ENCODE results near the gene MYO9A.
"Not testable (repeated sequence)": the region's sequence is repeated elsewhere in the genome, so short reads cannot be mapped to it uniquely, and the experiment has no call there.

Gene MYO9A

DNA sequence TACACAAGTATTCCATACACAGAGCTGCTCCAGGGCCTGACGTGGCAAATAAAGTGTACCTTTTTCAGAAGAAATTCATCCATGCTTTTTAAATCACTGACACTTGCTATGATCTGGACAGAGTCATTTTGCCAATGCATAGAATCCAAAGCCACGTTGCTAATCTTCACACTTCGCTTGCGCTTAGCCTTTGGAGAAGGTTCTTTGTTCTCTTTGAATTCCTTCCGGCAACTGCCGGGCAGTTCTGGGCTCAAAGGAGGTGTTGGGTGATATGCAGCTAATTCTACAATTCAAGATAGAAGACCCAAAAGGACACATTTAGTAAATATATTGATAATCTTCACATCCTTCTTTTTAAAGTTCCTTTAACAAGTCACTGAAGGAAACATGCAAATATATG is 237.7 kb downstream of the MYO9A start:
- DNase-seq (ENCODE audit: low spot score) (no peak), FAIRE-seq (no peak)

GRCh38 chr15:71874245-71874644 is 243.7 kb downstream of the MYO9A start:
- DNase-seq (ENCODE audit: low spot score) (no peak), FAIRE-seq (no peak)

DNA sequence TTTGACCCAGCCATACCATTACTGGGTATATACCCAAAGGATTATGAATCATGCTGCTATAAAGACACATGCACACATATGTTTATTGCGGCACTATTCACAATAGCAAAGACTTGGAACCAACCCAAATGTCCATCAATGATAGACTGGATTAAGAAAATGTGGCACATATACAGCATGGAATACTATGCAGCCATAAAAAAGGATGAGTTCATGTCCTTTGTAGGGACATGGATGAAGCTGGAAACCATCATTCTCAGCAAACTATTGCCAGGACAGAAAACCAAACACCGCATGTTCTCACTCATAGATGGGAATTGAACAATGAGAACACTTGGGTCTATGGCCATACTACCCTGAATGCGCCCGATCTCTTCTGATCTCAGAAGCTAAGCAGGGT is 259.7 kb downstream of the MYO9A start:
- FAIRE-seq: not testable (repeated sequence)

DNA sequence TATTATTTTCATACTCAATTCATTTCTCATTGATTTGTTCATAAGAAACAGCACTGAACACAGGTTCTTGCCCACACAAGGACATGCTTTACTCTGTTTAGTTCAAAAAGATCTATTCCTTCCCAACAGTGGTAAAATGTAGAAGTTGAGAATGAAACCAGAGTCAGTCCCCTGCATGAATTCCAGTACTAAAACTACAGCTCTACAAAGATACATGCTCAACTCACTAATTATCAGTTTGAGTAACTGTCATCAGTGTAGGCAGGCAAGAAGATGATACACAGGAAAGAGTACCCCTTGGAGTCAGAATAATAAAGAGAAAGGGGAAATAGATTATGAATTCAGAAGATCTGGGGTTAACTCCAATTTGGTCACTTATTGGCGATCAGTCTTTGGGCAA is 264.4 kb downstream of the MYO9A start:
- DNase-seq (ENCODE audit: low spot score) (no peak), FAIRE-seq (no peak)

More for the DNA sequence above, 259.7 kb downstream of the MYO9A start:
- DNase-seq (ENCODE audit: low spot score): not testable (repeated sequence)

DNA sequence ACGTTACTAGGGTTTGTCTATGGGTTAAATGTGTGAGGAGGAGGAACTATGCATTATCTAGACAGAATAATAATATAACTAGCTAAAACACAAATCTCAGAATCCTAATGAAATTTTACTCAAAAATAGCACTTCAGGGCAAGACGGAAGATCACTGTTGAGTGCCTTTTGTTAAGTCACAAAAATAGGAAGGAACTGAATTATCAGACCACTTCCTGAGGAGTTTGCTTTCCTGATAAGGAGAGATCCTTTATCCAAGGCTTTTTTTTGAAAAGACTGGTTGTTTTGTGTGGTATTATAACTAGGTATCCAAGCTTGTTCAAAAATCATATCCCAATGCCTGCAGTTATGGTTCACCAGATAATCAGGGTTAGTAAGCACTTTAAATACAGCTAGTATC is 273.0 kb downstream of the MYO9A start:
- DNase-seq (ENCODE audit: low spot score) (no peak), FAIRE-seq (no peak)

- no peak for DNase-seq (ENCODE audit: low spot score)
- FAIRE-seq: no peak
Measured at GRCh38 chr15:71841563-71841962, 276.4 kb downstream of the MYO9A start.

DNA sequence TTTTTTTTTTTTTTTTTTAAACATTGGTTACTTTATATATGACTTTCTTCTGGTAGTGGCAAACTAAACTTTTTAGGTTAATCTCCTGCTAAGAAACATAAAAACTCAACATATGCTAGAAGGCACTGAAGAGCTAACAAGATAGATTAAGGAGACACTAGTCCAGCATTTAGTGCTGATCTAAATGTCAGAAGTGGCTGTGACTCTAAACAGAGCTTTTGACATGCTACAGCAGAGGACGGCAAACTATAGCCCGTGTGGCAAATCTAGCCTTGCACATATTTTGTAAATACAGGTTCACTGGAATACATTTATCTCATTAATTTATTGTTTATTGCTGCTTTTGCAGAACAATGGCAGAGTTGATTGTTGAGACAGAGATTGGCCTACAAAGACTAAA is 287.0 kb downstream of the MYO9A start:
- no peak for DNase-seq (ENCODE audit: low spot score)
- FAIRE-seq: no peak

GRCh38 chr15:71826196-71826595 is 291.8 kb downstream of the MYO9A start:
- no peak for DNase-seq (ENCODE audit: low spot score)
- FAIRE-seq: no peak

GRCh38 chr15:71825021-71825730 is 292.8 kb downstream of the MYO9A start:
- DNase-seq (ENCODE audit: low spot score) (no peak), FAIRE-seq (no peak)

GRCh38 chr15:71823801-71824200 is 294.1 kb downstream of the MYO9A start:
- FAIRE-seq: no peak

DNA sequence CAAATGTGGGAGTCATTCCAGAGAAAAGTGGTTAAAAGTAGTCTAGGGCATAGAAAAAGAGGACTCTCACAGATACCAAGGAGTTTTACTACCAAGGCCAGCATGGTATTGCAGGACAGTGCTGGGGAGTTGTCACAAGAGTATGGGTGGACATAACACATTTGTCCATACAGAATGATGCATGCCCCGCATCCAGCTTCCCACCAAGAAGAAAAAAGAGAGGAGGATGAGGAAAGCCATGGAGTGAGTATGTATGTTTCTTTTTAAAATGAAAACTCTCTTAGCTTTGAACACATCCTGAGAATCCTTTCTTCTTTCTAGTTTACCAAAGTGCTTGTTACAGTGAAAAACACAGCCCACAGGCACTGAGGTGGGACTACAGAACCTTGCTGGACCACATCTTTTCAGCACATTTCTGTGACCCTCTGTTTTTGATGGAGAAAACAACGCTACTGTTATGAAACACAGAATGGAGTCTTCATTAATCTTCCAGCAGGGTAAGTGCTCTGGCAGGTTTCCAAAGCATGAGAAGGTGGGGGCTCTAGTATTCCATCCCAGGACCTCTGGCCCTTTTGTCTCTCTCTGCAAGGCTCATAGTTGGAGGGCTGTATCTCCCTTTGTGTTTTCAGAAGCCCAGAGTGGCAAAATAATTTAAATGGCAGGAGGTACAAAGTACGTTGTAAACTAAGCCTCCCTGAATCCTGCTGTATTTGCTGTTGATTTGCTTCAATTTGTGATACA is 294.9 kb downstream of the MYO9A start:
- no peak for FAIRE-seq
- no peak for DNase-seq (ENCODE audit: low spot score)

More at GRCh38 chr15:71823801-71824200, 294.1 kb downstream of the MYO9A start:
- DNase-seq (ENCODE audit: low spot score): no peak

- no peak for FAIRE-seq
Measured at GRCh38 chr15:71821547-71822129, 296.3 kb downstream of the MYO9A start.

DNA sequence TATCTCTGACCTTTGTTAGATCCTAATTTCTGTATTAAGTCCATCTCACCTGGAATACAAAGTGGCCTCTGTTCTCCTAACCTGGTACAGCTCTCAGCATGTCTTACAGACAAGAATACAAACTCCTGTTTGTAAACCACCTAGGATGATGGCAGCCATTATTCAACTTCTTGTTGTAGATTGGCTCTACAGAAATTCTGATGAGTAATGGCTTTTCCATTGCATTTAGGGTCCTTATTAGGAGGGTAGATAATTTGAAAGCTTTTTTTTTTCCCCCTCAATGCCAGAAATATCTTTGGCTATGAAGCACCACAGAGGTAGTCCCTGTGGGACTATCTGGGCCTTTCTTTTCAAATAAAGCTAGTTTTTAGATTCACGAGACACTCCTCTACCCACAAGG is 297.8 kb downstream of the MYO9A start:
- DNase-seq (ENCODE audit: low spot score) (no peak), FAIRE-seq (no peak)

More at GRCh38 chr15:71821547-71822129, 296.3 kb downstream of the MYO9A start:
- no peak for DNase-seq (ENCODE audit: low spot score)

- no peak for FAIRE-seq
- DNase-seq (ENCODE audit: low spot score): no peak
Measured at GRCh38 chr15:71817351-71817750, 300.6 kb downstream of the MYO9A start.

- no peak for FAIRE-seq
- DNase-seq (ENCODE audit: low spot score): no peak
Measured at GRCh38 chr15:71815301-71815700, 302.6 kb downstream of the MYO9A start.

GRCh38 chr15:71813723-71814470 is 304.1 kb downstream of the MYO9A start:
- DNase-seq (ENCODE audit: low spot score) (no peak), FAIRE-seq (no peak)

- no peak for DNase-seq (ENCODE audit: low spot score)
- FAIRE-seq: no peak
Measured at GRCh38 chr15:71812966-71813722, 304.8 kb downstream of the MYO9A start.

DNA sequence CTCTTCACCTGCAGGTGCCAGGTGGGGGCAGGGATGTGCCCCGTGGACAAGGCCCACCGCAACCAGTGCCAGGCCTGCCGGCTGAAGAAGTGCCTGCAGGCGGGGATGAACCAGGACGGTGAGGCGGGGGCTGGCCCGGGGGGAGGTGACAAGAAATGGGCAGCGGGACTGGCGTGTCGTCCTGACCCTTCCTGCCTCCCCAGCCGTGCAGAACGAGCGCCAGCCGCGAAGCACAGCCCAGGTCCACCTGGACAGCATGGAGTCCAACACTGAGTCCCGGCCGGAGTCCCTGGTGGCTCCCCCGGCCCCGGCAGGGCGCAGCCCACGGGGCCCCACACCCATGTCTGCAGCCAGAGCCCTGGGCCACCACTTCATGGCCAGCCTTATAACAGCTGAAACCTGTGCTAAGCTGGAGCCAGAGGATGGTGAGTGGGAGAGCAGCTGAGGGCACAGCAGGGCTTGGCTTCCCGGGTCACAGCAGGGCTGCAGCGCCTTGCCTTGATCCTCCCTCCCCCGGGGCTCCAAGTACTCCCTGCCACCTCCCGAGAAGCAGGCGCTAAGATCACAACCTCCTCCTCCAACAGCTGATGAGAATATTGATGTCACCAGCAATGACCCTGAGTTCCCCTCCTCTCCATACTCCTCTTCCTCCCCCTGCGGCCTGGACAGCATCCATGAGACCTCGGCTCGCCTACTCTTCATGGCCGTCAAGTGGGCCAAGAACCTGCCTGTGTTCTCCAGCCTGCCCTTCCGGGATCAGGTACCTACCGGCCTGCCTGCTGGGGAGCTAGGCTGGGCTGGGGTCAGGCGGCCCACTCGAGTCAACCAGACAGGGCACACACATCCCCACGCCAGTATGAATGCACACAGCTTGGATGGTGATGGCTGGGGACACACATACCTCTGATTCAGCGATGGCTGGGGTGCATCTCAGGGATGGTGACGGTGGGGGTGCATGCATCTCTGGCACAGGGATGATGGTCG is 305.9 kb downstream of the MYO9A start:
- no peak for FAIRE-seq
- DNase-seq (ENCODE audit: low spot score): no peak

DNA sequence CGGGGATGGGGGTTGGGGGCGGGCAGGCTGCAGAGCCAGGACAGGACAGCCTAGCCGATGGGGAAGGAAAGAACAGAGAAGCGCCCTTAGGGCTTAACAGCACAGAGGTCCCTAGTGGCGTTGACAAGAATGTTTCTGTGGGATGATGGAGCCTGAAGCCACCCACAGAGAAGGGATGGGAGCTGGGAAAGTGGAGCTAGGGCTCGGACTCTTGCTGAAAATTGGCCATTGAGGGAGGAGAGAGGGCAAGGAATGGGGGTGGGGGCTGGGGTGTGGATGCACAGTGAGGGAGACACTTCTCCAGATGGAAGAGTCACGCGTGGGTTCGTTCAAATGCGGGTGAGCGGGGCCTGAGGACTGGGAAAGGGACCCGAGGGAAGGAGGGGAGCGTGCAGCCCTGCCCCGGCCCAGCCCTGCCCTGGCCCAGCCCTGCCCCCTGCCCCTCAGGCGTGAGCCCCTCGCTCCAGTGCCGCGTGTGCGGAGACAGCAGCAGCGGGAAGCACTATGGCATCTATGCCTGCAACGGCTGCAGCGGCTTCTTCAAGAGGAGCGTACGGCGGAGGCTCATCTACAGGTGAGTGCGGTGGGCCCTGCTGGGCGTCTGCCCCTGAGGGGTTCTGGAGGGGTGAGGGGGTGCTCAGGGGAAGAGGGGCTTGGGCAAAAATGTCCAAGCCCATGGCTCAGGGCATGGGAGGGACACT is 306.8 kb downstream of the MYO9A start:
- DNase-seq (ENCODE audit: low spot score) (no peak), FAIRE-seq (no peak)
